Peyer's patch (tissue), 4 donors: ENCODE measurements around the gene POMGNT1. TPM values are rescaled to one million over a fixed set of nuclear protein-coding genes. Genes with fewer than 3 reads are reported as not detected.

Experiments used
- DNase-seq, 3 donors: peaks; one replicate each; pipeline ENCODE4 v3.0.0-alpha.2; 2017 to 2019
- H3K27ac ChIP-seq, 4 donors: fragments of 200-600 bp; sonication (generic); one replicate each; pipeline ENCODE4 v1.5.1; 2016 to 2019
- H3K27me3 ChIP-seq, 2 donors: fragments of 200-600 bp; sonication (generic); one replicate each; pipeline ENCODE4 v1.5.1; 2019
- H3K36me3 ChIP-seq, 3 donors: fragments of 200-600 bp; sonication (generic); one replicate each; pipeline ENCODE4 v1.5.1; 2016 to 2019
- H3K4me1 ChIP-seq, 4 donors: fragments of 200-600 bp; sonication (generic); one replicate each; pipeline ENCODE4 v1.5.1; 2016 to 2019
- H3K4me3 ChIP-seq, 4 donors: fragments of 200-600 bp; sonication (generic); 1 replicate in 3 of 4; 2 replicates in 1 of 4; pipeline ENCODE4 v1.5.1; 2016 to 2019; ENCODE audit warnings: mild to moderate bottlenecking in 1 of 4
- H3K9me3 ChIP-seq, 4 donors: fragments of 200-600 bp; sonication (generic); one replicate each; pipeline ENCODE4 v1.5.1; 2016 to 2019; ENCODE audit warnings: mild to moderate bottlenecking in 1 of 4
- CTCF ChIP-seq, 6 experiments: fragments of 450-650 bp in 4 of 6; fragments of 200-600 bp in 2 of 6; sonication (generic) in 1 of 6; IDR thresholded peaks; one replicate each; pipeline ENCODE4 v1.5.1; 2017 to 2019; ENCODE audit warnings: antibody characterized with exemption in 6 of 6, mild to moderate bottlenecking in 3 of 6, moderate library complexity in 1 of 6
- POLR2A ChIP-seq, 2 donors: fragments of 450-650 bp; IDR thresholded peaks; one replicate each; pipeline ENCODE4 v1.5.1; 2017; ENCODE audit warnings: antibody characterized with exemption in 2 of 2, mild to moderate bottlenecking in 2 of 2, moderate library complexity in 2 of 2
- total RNA-seq, 4 donors: library from RNA; depleted of rRNA; stranded (reverse); fragments of >200 nt; gene quantifications; one replicate each; pipeline ENCODE4 v1.1.0, GENCODE V29; 2016

POMGNT1 gene
- total RNA-seq, 4 donors from 2014 or later = 34.7 to 60.6 (median 46.3) TPM

GRCh38 chr1:46190539-46190938 is 7.7 kb downstream of the POMGNT1 start:
- Histone ChIP-seq H3K27me3 (no peaks in the 10 kb centered on the region), H3K9me3 (no peaks in the 10 kb centered on the region), H3K36me3 (peaks cover 0 to 78% (median 0%) of the 10 kb centered on the region in 3 donors), H3K4me1 (peaks cover 0 to 23% (median 0%) of the 10 kb centered on the region in 4 donors), H3K4me3 (no peak overlapping the region), H3K27ac (no peak overlapping the region)
- no peak for DNase-seq
- no peak for TF ChIP-seq POLR2A (IDR thresholded peaks at IDR 0.05)
- TF ChIP-seq CTCF (IDR thresholded peaks at IDR 0.05) = no peak

- no peak overlapping the region for H3K4me3 ChIP-seq
- no peaks in the 10 kb centered on the region for H3K27me3 ChIP-seq
- no peaks in the 10 kb centered on the region for H3K9me3 ChIP-seq
- H3K36me3 ChIP-seq = peaks cover 0 to 71% (median 2%) of the 10 kb centered on the region in 3 donors
- H3K27ac ChIP-seq = peak overlapping the region in 3 of 4 donors; percentile 43 to 84 (median 69)
- no peak for DNase-seq
- H3K4me1 ChIP-seq = peaks cover 0 to 43% (median 9%) of the 10 kb centered on the region in 4 donors
- TF ChIP-seq CTCF (IDR thresholded peaks at IDR 0.05) (peak in 3 of 6 experiments; percentile 3 to 18 (median 5)), POLR2A (IDR thresholded peaks at IDR 0.05) (no peak)
Observed at GRCh38 chr1:46188295-46189030, 9.8 kb downstream of the POMGNT1 start.

GRCh38 chr1:46187106-46187869 is 10.9 kb downstream of the POMGNT1 start:
- H3K27me3 ChIP-seq = no peaks in the 10 kb centered on the region
- H3K4me3 ChIP-seq = no peak overlapping the region
- peaks cover 0 to 59% (median 2%) of the 10 kb centered on the region in 3 donors for H3K36me3 ChIP-seq
- peaks cover 0 to 50% (median 10%) of the 10 kb centered on the region in 4 donors for H3K4me1 ChIP-seq
- DNase-seq = peak in 2 of 3 donors; percentile 74 to 79
- TF ChIP-seq CTCF (IDR thresholded peaks at IDR 0.05) (no peak), POLR2A (IDR thresholded peaks at IDR 0.05) (peak in 1 of 2 donors; percentile 39)
- H3K27ac ChIP-seq = peak overlapping the region in 3 of 4 donors; percentile 43 to 84 (median 69)
- H3K9me3 ChIP-seq = no peaks in the 10 kb centered on the region

GRCh38 chr1:46186076-46186475 is 12.2 kb downstream of the POMGNT1 start:
- peaks cover 0 to 50% (median 10%) of the 10 kb centered on the region in 4 donors for H3K4me1 ChIP-seq
- H3K9me3 ChIP-seq = no peaks in the 10 kb centered on the region
- no peak overlapping the region for H3K4me3 ChIP-seq
- peak overlapping the region in 1 of 4 donors; percentile 96 for H3K27ac ChIP-seq
- TF ChIP-seq POLR2A (IDR thresholded peaks at IDR 0.05) = no peak
- TF ChIP-seq CTCF (IDR thresholded peaks at IDR 0.05) = no peak
- H3K36me3 ChIP-seq = peaks cover 0 to 47% (median 2%) of the 10 kb centered on the region in 3 donors
- no peak for DNase-seq
- no peaks in the 10 kb centered on the region for H3K27me3 ChIP-seq

DNA sequence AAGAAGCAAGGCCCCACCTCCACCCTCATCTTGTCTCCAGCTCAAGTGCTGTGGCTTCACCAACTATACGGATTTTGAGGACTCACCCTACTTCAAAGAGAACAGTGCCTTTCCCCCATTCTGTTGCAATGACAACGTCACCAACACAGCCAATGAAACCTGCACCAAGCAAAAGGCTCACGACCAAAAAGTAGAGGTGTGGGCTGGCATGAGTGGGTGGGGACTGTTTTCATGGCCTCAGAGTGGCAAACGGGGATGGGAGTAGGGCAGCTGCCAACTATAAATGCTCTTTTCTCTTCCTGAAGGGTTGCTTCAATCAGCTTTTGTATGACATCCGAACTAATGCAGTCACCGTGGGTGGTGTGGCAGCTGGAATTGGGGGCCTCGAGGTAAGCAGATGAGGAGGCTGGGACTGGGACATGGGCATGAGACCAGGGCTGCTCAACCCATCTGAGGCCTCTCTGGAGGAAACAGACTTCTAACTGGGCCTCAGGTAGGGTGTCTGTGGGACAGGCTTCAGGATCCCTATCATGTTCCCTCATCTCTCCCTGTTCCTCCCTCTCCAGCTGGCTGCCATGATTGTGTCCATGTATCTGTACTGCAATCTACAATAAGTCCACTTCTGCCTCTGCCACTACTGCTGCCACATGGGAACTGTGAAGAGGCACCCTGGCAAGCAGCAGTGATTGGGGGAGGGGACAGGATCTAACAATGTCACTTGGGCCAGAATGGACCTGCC is 13.1 kb downstream of the POMGNT1 start:
- Histone ChIP-seq H3K9me3 (no peaks in the 10 kb centered on the region), H3K36me3 (peaks cover 0 to 37% (median 2%) of the 10 kb centered on the region in 3 donors), H3K4me1 (peaks cover 0 to 51% (median 10%) of the 10 kb centered on the region in 4 donors), H3K4me3 (no peak overlapping the region), H3K27me3 (no peaks in the 10 kb centered on the region), H3K27ac (peak overlapping the region in 1 of 4 donors; percentile 96)
- TF ChIP-seq CTCF (IDR thresholded peaks at IDR 0.05) (no peak), POLR2A (IDR thresholded peaks at IDR 0.05) (no peak)
- no peak for DNase-seq
